H1 (cell line): ENCODE results near the gene TMEM114. TPM values are rescaled to one million over a fixed set of nuclear protein-coding genes. Genes with fewer than 3 reads are reported as not detected.

Source experiments
- CTCF ChIA-PET: fragments of 300-600 bp; sonication (Branson Sonifier 250); formaldehyde crosslinking; loops from one replicate; lab custom pipeline; 2021; ENCODE audit not compliant: partially characterized antibody; lab: Charles Lee
- POLR2A ChIA-PET: fragments of 300-600 bp; sonication (Branson Sonifier 250); formaldehyde crosslinking; loops from one replicate; lab custom pipeline; 2021; ENCODE audit warnings: inconsistent platforms; ENCODE audit not compliant: partially characterized antibody; lab: Charles Lee
- DNase-seq, 2 experiments: peaks; one replicate each; pipeline versions ENCODE4 v3.0.0 to v3.0.0-alpha.2; 2010 to 2022; ENCODE audit warnings: low spot score in 2 of 2, low read depth in 1 of 2, mixed read lengths in 1 of 2
- FAIRE-seq: peaks from 2 replicates; lab custom pipeline; 2011; peaks lifted over from hg19 to GRCh38; lab: Jason Lieb, UNC
- H2AFZ ChIP-seq: 2 replicates; pipeline ENCODE4 v1.8.1; 2012; ENCODE audit warnings: low read length, inconsistent platforms
- H2AK5ac ChIP-seq: 2 replicates; pipeline ENCODE4 v1.6.1; 2013; ENCODE audit warnings: low read depth, low read length
- H2BK120ac ChIP-seq: replicated peaks from 2 replicates; pipeline ENCODE3; 2013; ENCODE audit warnings: low read depth, low read length, inconsistent platforms
- H2BK12ac ChIP-seq: 2 replicates; pipeline ENCODE4 v1.6.1; 2013; ENCODE audit warnings: low read depth, low read length
- H2BK15ac ChIP-seq: 2 replicates; pipeline ENCODE4 v1.6.1; 2013; ENCODE audit warnings: low read length
- H2BK20ac ChIP-seq: 2 replicates; pipeline ENCODE4 v1.6.1; 2013; ENCODE audit warnings: low read length
- H2BK5ac ChIP-seq: 2 replicates; pipeline ENCODE4 v1.6.1; 2013; ENCODE audit warnings: low read depth, low read length
- H3K14ac ChIP-seq: 2 replicates; pipeline ENCODE4 v1.6.1; 2013; ENCODE audit warnings: inconsistent platforms; ENCODE audit not compliant: insufficient read length
- H3K18ac ChIP-seq: 2 replicates; pipeline ENCODE4 v1.6.1; 2013; ENCODE audit warnings: low read length; ENCODE audit errors: extremely low read depth
- H3K23ac ChIP-seq: 2 replicates; pipeline ENCODE4 v1.6.1; 2013; ENCODE audit warnings: inconsistent platforms; ENCODE audit not compliant: insufficient read length
- H3K23me2 ChIP-seq: 2 replicates; pipeline ENCODE4 v1.6.1; 2013; ENCODE audit warnings: low read depth, low read length
- H3K27ac ChIP-seq: 2 replicates; pipeline ENCODE4 v1.6.1; 2011; ENCODE audit warnings: low read depth, low read length, inconsistent platforms
- H3K27me3 ChIP-seq, 4 experiments: replicated peaks in 1 of 4; 1 replicate in 1 of 4; 2 replicates in 3 of 4; pipeline versions ENCODE4 v1.6.1 to v1.8.1; 2011 to 2013; ENCODE audit warnings: low read length in 3 of 4, mild to moderate bottlenecking in 3 of 4, inconsistent platforms in 2 of 4, mixed read lengths in 2 of 4, moderate library complexity in 1 of 4; ENCODE audit not compliant: control insufficient read depth in 3 of 4, insufficient read depth in 3 of 4; ENCODE audit errors: extremely low read depth in 1 of 4
- H3K36me3 ChIP-seq, 4 experiments: 2 replicates each; pipeline versions ENCODE4 v1.6.1 to v1.8.1; 2011 to 2013; ENCODE audit warnings: mild to moderate bottlenecking in 4 of 4, low read length in 3 of 4, moderate library complexity in 2 of 4, control low read depth in 1 of 4, inconsistent platforms in 1 of 4; ENCODE audit not compliant: insufficient read depth in 4 of 4, control insufficient read depth in 2 of 4
- H3K4ac ChIP-seq: replicated peaks from 2 replicates; pipeline ENCODE3; 2013; ENCODE audit warnings: low read length, low read depth, mixed read lengths, inconsistent platforms; ENCODE audit not compliant: insufficient read length
- H3K4me1 ChIP-seq, 4 experiments: replicated peaks in 1 of 4; 1 replicate in 1 of 4; 2 replicates in 3 of 4; pipeline versions ENCODE4 v1.6.1 to v1.8.1; 2011 to 2013; ENCODE audit warnings: low read length in 3 of 4, inconsistent platforms in 2 of 4, mixed read lengths in 1 of 4; ENCODE audit not compliant: insufficient read depth in 4 of 4, control insufficient read depth in 3 of 4
- H3K4me2 ChIP-seq, 2 experiments: 2 replicates each; pipeline versions ENCODE4 v1.6.1 to v1.8.1; 2011 to 2013; ENCODE audit warnings: low read depth in 2 of 2, low read length in 2 of 2, control low read depth in 1 of 2, inconsistent platforms in 1 of 2, mild to moderate bottlenecking in 1 of 2; ENCODE audit not compliant: insufficient read depth in 1 of 2
- H3K4me3 ChIP-seq, 4 experiments: fragments of 200-600, 300-600 bp in 1 of 4; sonication (generic), shearing (Covaris generic), sonication (Bioruptor Twin) in 1 of 4; 2 replicates each; pipeline versions ENCODE4 v1.5.1 to v1.8.1; 2011 to 2016; ENCODE audit warnings: low read length in 4 of 4, low read depth in 3 of 4, control low read depth in 2 of 4, inconsistent platforms in 2 of 4, mild to moderate bottlenecking in 2 of 4, mixed read lengths in 1 of 4, moderate library complexity in 1 of 4; ENCODE audit not compliant: insufficient read depth in 2 of 4; ENCODE audit errors: extremely low read depth in 1 of 4
- H3K56ac ChIP-seq: replicated peaks from 2 replicates; pipeline ENCODE3; 2013; ENCODE audit warnings: low read depth, mild to moderate bottlenecking, mixed read lengths, low read length, inconsistent platforms; ENCODE audit not compliant: insufficient read length
- H3K79me1 ChIP-seq: 2 replicates; pipeline ENCODE4 v1.6.1; 2013; ENCODE audit warnings: low read depth, low read length, control low read depth
- H3K79me2 ChIP-seq, 2 experiments: 2 replicates each; pipeline versions ENCODE4 v1.6.1 to v1.8.1; 2012 to 2013; ENCODE audit warnings: low read length in 2 of 2, mild to moderate bottlenecking in 2 of 2, inconsistent platforms in 1 of 2; ENCODE audit not compliant: insufficient read depth in 2 of 2, control insufficient read depth in 1 of 2
- H3K9ac ChIP-seq, 4 experiments: replicated peaks in 1 of 4; 1 replicate in 1 of 4; 2 replicates in 3 of 4; pipeline versions ENCODE4 v1.6.1 to v1.8.1; 2011 to 2013; ENCODE audit warnings: low read depth in 3 of 4, low read length in 3 of 4, control low read depth in 2 of 4, mild to moderate bottlenecking in 2 of 4, moderate library complexity in 2 of 4, inconsistent platforms in 1 of 4; ENCODE audit errors: extremely low read depth in 1 of 4
- H3K9me3 ChIP-seq, 2 experiments: 2 replicates each; pipeline versions ENCODE4 v1.6.1 to v1.8.1; 2012 to 2013; ENCODE audit warnings: mild to moderate bottlenecking in 2 of 2, moderate library complexity in 2 of 2, control low read depth in 1 of 2, inconsistent platforms in 1 of 2, low read depth in 1 of 2, low read length in 1 of 2, mixed read lengths in 1 of 2; ENCODE audit not compliant: insufficient read depth in 2 of 2
- H4K20me1 ChIP-seq, 2 experiments: replicated peaks in 1 of 2; 2 replicates each; pipeline versions ENCODE3 to v1.8.1; 2011 to 2013; ENCODE audit warnings: inconsistent platforms in 2 of 2, low read length in 2 of 2, mild to moderate bottlenecking in 1 of 2; ENCODE audit not compliant: insufficient read depth in 2 of 2, control insufficient read depth in 1 of 2
- H4K5ac ChIP-seq: 2 replicates; pipeline ENCODE4 v1.6.1; 2013; ENCODE audit warnings: low read length, low read depth, mixed read lengths, inconsistent platforms; ENCODE audit not compliant: insufficient read length
- H4K8ac ChIP-seq: 2 replicates; pipeline ENCODE4 v1.8.0; 2013; ENCODE audit warnings: mild to moderate bottlenecking, moderate library complexity, low read length, inconsistent platforms; ENCODE audit not compliant: insufficient read depth; ENCODE audit errors: extremely low read depth
- H4K91ac ChIP-seq: replicated peaks from 2 replicates; pipeline ENCODE3; 2013; ENCODE audit warnings: low read length, mixed read lengths, inconsistent platforms; ENCODE audit not compliant: insufficient read length
- CBX5 ChIP-seq: fragments of 300-800, 300-1000 bp; sonication (generic); IDR thresholded peaks from 2 replicates; pipeline ENCODE4 v1.7.1; 2016; ENCODE audit warnings: antibody characterized with exemption, low read length, low read depth
- CEBPB ChIP-seq: IDR thresholded peaks from 2 replicates; pipeline ENCODE4 v1.6.1; 2012; ENCODE audit warnings: low read depth, low read length
- GABPA ChIP-seq: IDR thresholded peaks from 2 replicates; pipeline ENCODE4 v1.6.1; 2011; ENCODE audit warnings: mild to moderate bottlenecking, low read length, moderate library complexity, borderline replicate concordance; ENCODE audit not compliant: insufficient read depth
- HDAC6 ChIP-seq: IDR thresholded peaks from one replicate; pipeline ENCODE4 v1.7.1; 2012; ENCODE audit warnings: low read depth, mild to moderate bottlenecking, inconsistent platforms, low read length, moderate library complexity
- KDM4A ChIP-seq: IDR thresholded peaks from one replicate; pipeline ENCODE4 v1.7.1; 2012; ENCODE audit warnings: low read depth, mild to moderate bottlenecking, moderate library complexity, low read length, inconsistent platforms; ENCODE audit not compliant: severe bottlenecking
- POU5F1 ChIP-seq: IDR thresholded peaks from 2 replicates; pipeline ENCODE4 v1.6.1; 2011; ENCODE audit warnings: low read depth, mild to moderate bottlenecking, low read length, moderate library complexity
- RFX5 ChIP-seq: IDR thresholded peaks from 2 replicates; pipeline ENCODE4 v1.6.1; 2011; ENCODE audit warnings: low read depth, low read length, improper control_type of control experiment, borderline replicate concordance
- WGBS, 2 experiments: shearing (Covaris generic) in 1 of 2; methylation state at CpG; one replicate each; pipeline versions ENCODE4 v1.1.6 to v1.1.7; 2013 to 2015; ENCODE audit warnings: low lambda C conversion rate in 2 of 2, mixed read lengths in 2 of 2, inconsistent platforms in 1 of 2, low coverage in 1 of 2, missing lambda C conversion rate in 1 of 2; ENCODE audit not compliant: insufficient replicate concordance in 2 of 2, insufficient coverage in 1 of 2, insufficient read length in 1 of 2; ENCODE audit errors: extremely low coverage in 1 of 2, missing lambda C conversion rate in 1 of 2; 5-methylcytosine and 5-hydroxymethylcytosine counted together
- polyA plus RNA-seq, 7 experiments: library from polyadenylated mRNA; depleted of rRNA in 3 of 7; stranded (reverse) in 5 of 7; unstranded in 2 of 7; fragments of >200 nt in 5 of 7; fragments of 200-250 nt in 2 of 7; gene quantifications; 1 replicate in 5 of 7; 2 replicates in 1 of 7; 4 replicates in 1 of 7; pipeline versions ENCODE4 v1.2.1 to v1.2.3, GENCODE V29; 2011 to 2013; ENCODE audit warnings: missing spikeins in 2 of 7, mixed read lengths in 2 of 7
- total RNA-seq: library from RNA; stranded (reverse); fragmentation: NEBNext Ultra II Directional; extraction: Animal tissue kit (Norgen Biotek cat#: 25700); gene quantifications from 2 replicates; pipeline ENCODE4 v1.2.1, GENCODE V29; 2021
- TF ChIP-seq, protein P1 (sequence below): IDR thresholded peaks from 2 replicates; pipeline ENCODE4 v1.6.1; 2012; ENCODE audit warnings: inconsistent platforms

The TMEM114 gene
- total and polyA plus RNA-seq, 2 of the 8 experiments (the other 6 are each of a cell fraction or from before 2014, with no cell fraction given): 1.6 to 2.9 TPM

DNA sequence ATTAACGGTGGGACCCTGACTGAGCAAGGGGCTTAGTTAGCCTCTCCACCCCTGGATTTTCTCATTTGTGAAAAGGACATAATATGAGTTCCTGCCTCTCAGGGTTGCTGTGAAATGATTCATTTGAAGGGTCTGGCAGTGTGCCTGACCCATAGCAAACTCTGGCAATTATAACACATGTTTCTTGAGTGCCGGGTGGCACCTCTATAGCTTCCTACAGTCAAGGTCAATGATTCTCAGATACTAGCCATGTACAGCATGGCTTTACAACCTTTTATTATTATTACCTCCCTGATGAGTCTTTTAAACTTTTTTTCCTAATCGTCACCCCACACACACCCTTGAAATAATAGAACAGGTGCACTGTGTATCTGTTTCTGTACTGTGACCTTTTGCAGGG, 42.1 kb downstream of the TMEM114 start:
- no peaks in the 10 kb centered on the region for H3K79me2 ChIP-seq
- no peak overlapping the region for H4K5ac ChIP-seq
- no peak overlapping the region for H2AFZ ChIP-seq
- 83% methylated on average over 3 of the region's 3 CpGs; no CpG with 5 or more reads in 1 of the 2 experiments for WGBS, 2 experiments
- no peaks in the 10 kb centered on the region for H4K20me1 ChIP-seq
- no peaks in the 10 kb centered on the region for H3K36me3 ChIP-seq
- no peaks in the 10 kb centered on the region for H3K79me1 ChIP-seq
- H3K4me1 ChIP-seq: peaks cover 0 to 2% (median 0%) of the 10 kb centered on the region in 4 experiments; a peak in 2 of 7 replicates
- H2BK15ac ChIP-seq: no peak overlapping the region
- FAIRE-seq (no peak), DNase-seq (no peak)
- no peak overlapping the region for H3K14ac ChIP-seq
- no peak overlapping the region for H2AK5ac ChIP-seq
- no peak overlapping the region for H2BK20ac ChIP-seq
- H3K4ac ChIP-seq: no peak overlapping the region
- no peak overlapping the region for H2BK120ac ChIP-seq
- no peaks in the 10 kb centered on the region for H3K9me3 ChIP-seq
- H3K27ac ChIP-seq: no peak overlapping the region
- H3K23me2 ChIP-seq: peaks cover 2% of the 10 kb centered on the region; the same call in 1 of the 2 replicates
- CTCF ChIA-PET: no interaction called here
- no peak overlapping the region for H2BK5ac ChIP-seq
- H3K27me3 ChIP-seq: peaks cover 0 to 2% (median 0%) of the 10 kb centered on the region in 4 experiments; a peak in 1 of 7 replicates
- POLR2A ChIA-PET: no interaction called here
- no peak overlapping the region for H3K23ac ChIP-seq
- TF ChIP-seq CBX5 (no peak), KDM4A (no peak), RFX5 (no peak), GABPA (no peak), POU5F1 (no peak), HDAC6 (no peak), CEBPB (no peak)
- TF ChIP-seq, protein P1, sequence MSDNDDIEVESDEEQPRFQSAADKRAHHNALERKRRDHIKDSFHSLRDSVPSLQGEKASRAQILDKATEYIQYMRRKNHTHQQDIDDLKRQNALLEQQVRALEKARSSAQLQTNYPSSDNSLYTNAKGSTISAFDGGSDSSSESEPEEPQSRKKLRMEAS: no peak
- no peak overlapping the region for H2BK12ac ChIP-seq
- no peak overlapping the region for H3K9ac ChIP-seq
- no peak overlapping the region for H4K8ac ChIP-seq
- no peak overlapping the region for H3K56ac ChIP-seq
- H3K18ac ChIP-seq: no peak overlapping the region
- no peak overlapping the region for H3K4me3 ChIP-seq
- H3K4me2 ChIP-seq: no peak overlapping the region
- H4K91ac ChIP-seq: no peak overlapping the region
